Measurements from ENCODE around the gene ISG20L2.
"Not testable (repeated sequence)": the region's sequence is repeated elsewhere in the genome, so short reads cannot be mapped to it uniquely, and the experiment has no call there.

Gene ISG20L2, protein sequence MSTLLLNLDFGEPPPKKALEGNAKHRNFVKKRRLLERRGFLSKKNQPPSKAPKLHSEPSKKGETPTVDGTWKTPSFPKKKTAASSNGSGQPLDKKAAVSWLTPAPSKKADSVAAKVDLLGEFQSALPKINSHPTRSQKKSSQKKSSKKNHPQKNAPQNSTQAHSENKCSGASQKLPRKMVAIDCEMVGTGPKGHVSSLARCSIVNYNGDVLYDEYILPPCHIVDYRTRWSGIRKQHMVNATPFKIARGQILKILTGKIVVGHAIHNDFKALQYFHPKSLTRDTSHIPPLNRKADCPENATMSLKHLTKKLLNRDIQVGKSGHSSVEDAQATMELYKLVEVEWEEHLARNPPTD

DNA sequence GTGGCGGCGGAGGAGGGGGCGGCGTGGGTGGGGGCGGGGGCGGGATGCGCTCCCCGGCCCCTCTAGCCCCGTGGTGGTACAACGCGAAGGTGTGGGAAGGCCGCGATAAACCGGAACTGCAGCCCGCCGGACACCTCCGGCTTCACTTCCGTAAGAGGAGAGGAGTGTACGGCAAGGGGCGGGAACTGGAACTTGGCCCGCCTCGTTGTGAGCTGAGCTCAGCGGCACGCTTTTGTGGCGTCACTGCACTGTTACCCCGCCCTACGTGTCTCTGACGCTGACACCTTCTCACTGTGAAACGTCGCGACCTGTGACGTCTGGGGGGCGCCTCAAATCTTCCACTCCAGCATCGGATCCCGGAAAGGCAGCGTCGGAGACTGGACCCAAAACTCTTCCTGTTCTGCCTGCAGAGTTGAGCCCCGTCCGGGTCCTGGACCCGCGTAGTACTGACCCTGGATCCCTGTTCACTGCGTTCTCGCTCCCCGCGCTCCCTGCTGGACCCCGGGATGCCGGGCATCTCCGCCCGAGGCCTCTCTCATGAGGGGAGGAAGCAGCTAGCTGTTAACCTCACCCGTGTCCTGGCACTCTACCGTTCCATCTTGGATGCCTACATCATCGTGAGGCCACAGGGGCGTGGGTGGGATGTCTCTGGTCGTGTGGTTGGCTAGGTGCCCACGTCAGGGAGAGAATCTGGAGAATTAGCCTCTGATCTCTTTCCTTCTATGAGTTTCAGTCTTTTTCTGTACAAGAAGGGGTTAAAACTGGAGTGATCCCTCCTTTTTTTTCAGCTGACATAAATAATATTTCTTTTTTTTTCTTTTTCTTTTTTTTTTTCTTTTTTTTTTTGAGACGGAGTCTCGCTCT, at the start of gene ISG20L2:
TSS of gene ISG20L2 (minus strand) at position 168 of the 864 bp plus-strand sequence. CDS start 1,114 bp downstream, outside the sequence.
- peak; percentile 99 for DNase-seq

DNA sequence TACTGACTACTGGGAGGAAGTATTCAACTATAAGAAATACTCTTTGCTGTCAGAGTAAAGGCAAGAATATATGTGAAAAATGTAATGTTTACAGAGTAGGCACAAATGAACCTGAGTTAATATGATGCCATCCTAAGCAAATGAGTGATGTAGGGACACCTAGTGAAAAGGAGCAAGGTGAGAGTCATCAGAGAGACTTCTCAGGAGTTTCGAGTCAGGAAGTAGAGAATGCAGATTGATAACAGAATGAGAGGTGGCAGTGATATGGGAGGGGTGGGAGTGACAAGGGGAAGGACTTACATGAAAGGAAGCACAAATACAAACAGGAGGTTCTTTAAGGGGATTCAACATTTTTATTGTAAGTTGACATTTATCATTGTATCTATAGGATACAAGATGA, 49.0 kb upstream of the ISG20L2 start:
- DNase-seq = no peak

DNA sequence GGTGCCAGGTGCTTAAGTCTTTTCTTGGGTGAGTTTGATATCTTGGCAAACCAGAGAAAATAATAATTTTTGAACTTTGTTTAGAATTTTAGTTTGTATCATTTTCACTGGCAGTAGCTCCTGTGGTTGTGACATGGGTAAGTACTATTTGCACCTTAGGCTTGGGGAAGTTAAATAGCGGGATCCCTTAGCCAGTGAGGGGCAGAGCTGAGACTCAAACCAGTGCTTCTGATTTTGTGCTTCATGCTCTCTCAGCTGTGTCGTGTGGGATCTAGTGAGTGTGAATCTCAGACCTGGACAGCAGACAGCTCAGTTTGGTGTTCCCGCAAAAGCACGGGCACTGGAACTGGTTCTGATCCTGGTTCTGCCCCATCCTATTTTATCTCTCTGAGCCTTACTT, 48.4 kb upstream of the ISG20L2 start:
- no peak for DNase-seq

DNA sequence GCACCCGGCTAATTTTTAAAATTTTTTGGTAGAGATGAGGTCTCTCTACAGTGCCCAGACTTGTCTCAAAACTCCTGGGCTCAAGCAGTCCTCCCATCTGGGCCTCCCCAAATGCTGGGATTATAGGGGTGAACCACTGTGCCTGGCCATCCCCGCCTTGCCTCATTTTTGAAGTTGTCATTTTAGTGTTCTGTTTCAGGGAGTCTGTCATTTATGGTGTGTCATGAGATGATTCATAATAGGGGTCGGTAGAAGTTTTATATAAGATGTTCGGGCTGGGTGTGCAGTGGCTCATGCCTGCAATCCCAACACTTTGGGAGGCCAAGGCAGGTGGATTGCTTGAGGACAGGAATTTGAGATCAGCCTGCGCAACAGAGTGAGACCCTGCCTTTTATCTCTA, 47.2 kb upstream of the ISG20L2 start:
- DNase-seq = no peak

DNA sequence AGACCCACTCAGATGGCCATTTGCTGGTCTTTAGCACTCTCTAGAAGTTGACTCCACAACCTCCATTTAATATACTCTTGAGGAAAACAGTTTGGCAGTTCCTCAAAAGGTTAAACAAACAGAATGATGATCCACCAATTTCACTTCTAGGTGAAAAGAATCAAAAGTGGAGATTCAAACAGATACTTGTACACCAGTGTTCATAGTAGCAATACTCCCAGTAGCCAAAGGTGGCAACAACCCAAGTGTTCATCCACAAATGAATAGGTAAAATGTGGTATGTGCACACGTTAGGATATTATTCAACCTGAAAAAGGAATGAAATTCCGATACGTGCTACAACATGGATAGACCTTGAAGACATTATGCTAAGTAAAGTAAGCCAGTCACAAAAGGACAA, 45.0 kb upstream of the ISG20L2 start:
- DNase-seq = peak; percentile 28

DNA sequence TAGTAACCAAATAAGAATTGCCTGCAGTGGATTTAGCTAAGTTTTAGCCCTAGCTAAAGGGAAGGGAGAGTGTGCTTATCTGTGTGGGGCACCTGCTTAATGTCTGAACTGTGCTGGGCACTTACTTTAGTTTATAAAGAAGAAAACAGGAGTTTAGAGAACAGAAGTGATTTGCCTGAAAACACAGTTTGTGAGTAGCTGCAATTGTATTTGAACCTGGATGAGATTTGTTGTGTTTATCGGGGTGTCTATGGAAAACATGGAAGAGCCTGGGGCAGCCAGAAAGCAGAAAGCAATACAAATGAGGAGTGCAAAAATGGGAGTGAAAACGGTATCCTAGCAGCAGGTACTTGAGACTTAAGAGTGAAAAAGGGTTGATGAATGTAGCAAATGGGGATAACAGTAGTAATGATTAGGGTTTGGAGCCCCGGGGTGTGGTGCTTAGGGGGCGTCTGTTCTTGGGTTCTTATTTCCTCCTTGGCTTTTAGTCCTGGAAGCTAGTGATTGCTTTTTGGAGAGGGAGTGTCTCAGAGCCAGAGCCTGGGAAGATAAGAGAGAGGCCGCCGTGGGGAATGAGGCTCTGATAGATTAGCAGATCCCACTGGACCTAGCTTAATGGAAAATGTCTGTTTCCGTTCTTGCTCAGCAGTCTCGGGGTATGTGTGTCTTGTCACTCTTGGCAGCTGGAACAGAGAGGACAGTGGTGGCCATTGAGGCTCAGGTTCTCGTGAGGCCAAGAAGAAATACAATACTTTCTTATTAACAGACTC, 44.3 kb upstream of the ISG20L2 start:
- no peak for DNase-seq

DNA sequence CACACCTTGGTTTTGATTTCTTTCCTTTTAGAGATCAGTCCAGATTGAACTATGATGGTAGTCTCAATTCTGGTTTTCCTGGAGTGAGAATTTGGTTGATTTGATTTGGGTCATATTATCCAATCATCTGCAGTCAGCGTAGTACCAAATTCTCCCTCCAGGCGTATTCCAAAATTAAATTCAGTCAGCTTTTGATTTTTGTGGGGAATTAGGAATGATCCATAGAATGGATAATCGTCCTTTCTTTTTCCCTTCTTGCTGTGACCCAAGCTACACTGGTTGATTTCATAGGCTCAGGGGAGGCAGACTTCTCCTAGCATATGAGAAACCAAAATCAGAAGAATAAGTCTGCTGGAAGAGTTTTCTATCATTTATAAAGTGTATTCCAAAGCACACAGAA, 43.7 kb upstream of the ISG20L2 start:
- no peak for DNase-seq

DNA sequence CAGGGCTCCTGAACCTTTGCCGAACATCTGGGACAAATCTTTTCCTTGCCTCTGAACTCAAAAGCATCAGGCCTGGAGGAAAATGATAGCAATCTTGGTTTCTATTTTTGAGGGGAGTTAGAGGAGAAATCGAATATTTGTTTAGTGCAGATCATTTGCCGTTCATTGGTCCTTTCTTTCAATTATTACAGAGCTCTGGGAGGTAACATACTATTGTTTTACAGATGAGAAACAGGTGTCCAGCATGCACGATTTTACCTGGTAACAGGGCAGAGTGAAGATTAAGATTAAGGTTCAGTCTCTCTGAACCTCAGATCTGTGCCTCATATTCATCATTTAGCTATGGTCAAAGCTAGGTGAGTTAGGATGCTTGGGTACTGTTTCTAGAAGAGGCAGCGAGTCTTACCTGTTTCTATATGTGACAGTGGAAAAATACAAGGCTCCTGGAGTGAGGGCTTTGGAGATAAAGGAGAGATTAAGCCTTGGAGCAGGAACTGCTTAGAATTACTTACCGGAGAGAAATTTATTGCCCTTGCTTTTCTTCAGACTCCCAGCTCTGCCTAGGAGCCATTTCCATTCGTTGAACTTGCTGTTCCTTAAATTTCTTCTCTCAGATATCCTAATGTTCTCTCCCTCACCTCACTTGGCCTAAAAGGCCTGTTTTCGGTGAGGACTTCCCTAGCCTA, 40.2 kb upstream of the ISG20L2 start:
- peak; percentile 59 for DNase-seq

DNA sequence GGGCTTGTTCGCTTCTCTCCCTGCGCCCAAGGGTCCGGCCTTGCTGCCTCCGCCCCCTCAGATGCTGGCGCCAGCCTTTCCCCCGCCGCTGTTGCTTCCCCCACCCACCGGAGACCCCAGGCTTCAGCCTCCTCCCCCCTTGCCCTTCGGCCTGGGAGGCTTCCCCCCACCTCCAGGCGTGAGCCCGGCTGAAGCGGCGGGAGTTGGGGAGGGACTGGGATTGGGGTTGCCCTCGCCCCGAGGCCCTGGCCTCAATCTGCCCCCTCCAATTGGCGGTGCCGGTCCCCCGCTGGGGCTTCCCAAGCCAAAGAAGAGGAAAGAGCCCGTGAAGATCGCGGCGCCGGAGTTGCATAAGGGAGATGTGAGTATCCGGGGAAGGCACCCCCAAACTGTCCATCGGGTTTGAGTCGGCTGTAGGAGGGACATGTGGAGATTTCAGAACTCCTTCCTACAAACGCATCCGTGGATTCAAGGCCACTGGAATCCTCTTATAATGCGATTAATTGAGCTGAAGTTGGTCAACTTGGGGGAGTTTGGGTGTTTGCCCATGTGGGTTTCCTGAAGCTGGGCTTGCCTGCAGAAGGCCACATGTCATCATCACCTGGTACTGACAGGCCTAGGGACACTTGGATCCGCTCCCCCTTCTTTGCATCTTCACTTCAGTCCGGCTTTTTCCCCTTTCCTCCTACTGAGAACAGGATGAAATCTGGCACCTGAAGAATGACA, 39.5 kb upstream of the ISG20L2 start:
- peak; percentile 73 for DNase-seq

DNA sequence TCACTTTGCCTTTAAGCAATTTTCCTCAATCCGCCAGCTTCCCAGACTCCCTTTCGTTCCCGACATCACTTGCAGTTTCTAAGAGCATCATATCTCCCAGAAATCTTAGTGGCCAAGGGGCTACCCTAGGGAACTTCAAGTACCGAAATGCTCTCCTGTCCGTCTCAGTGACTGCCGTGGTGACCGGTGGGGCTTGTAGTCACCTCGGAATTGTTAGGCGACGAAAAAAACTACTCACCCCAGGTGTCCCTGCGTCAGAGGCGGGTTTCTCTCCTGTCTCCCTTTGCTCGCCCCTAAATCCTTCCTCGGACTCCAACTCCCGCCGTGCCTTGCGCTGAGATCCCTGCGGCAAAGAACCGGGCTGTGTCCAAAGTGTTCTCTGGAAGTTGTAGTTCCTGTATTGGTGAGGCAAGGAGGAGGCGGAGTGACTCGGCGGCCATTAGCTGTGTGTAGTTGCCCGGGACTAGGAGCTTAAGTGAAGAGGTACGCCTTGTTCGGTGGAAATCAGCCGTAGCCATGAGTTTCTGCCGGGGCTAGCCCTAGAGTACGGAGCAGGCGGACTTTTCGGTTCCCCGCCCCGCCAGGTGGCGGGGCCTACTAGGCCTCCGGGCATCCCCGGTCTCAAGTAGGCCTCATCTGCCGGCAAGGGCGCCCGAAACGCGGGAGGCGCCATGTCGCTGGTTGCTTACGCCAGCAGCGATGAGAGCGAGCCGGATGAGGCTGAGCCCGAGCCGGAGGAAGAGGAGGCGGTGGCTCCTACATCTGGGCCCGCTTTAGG, 38.7 kb upstream of the ISG20L2 start, which contains the start of gene PRCC:
TSS of gene PRCC (plus strand) at position 435 of the 778 bp plus-strand sequence. CDS start at position 672, 237 bp downstream.
- DNase-seq = peak; percentile 100

DNA sequence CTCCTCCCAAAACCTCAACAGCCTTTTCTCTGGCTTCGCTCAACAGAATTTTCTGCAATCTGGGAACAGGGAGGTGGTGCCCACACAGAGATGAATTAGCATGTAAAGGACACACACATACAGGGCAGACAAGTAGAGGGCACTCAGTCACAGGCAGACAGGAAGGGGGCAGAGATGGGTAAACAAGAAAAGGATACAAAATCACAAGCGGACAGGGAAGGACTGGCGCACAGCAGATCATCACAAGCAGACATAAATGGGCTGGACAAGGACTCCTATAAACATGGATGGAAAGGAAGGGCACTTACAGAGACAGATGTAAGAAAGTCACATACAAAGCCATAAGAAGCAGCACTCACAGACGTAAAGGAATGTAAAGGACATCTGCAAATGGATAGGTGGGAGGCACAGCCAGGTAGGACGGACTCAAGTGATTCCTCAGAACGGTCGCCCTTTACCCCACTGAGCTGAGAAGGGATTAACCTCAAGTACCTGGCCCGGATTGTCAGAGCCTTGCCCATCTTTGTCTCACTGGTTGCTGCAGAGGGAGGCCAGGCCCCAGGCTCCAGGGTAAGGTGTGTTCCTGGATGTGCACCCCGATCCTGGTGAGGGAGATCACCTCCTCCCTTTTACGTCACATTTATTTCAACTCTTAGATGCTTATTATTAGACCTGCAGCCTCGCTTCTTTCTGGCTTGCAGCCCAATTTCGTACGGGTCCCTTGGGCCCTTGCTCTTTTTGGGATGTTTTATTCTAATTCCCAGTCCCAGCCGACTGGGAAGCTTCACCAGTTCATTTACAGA, 37.9 kb upstream of the ISG20L2 start:
- peak; percentile 75 for DNase-seq

DNA sequence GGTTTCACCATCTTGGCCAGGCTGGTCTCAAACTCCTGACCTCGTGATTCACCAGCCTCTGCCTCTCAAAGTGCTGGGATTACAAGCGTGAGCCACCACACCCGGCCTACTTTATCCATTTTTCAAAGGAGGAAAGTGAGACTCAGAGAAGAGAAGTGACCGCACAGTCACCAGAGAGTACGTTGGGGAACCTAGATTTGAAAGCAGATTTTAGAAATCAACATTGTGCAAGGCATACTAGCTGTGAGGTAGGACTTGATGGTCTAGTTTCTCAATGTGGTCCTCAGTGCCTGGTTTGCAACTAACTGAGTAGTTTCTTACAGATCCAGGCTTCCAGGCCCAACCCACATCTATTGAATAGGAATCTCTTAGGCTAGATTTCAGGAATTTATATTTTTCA, 37.1 kb upstream of the ISG20L2 start:
- DNase-seq = no peak

DNA sequence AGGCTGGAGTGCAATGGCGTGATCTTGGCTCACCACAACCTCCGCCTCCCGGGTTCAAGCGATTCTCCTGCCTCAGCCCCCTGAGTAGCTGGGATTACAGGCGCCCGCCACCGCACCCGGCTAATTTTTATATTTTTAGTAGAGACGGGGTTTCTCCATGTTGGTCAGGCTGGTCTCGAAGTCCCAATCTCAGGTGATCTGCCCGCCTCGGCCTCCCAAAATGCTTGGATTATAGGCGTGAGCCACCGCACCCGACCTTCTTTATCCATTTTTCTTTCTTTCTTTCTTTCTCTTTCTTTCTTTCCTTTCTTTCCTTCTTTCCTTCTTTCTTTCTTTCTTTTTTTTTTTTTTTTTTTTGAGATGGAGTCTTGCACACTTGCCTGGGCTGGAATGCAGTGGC, 36.6 kb upstream of the ISG20L2 start:
- DNase-seq = not testable (repeated sequence)

DNA sequence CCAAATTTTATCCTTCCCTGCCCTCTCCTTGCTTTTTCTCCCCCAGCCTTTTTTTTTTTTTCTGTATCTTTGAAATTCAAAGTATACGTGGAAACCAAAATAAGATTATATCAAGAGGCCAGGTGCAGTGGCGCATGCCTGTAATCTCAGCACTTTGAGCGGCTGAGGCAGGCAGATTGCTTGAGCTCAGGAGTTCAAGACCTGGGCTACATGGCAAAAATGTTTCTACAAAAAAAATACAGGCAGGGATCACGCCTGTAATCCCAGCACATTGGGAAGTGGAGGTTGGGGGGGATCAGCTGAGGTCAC, 32.2 kb upstream of the ISG20L2 start:
- peak; percentile 85 for DNase-seq

DNA sequence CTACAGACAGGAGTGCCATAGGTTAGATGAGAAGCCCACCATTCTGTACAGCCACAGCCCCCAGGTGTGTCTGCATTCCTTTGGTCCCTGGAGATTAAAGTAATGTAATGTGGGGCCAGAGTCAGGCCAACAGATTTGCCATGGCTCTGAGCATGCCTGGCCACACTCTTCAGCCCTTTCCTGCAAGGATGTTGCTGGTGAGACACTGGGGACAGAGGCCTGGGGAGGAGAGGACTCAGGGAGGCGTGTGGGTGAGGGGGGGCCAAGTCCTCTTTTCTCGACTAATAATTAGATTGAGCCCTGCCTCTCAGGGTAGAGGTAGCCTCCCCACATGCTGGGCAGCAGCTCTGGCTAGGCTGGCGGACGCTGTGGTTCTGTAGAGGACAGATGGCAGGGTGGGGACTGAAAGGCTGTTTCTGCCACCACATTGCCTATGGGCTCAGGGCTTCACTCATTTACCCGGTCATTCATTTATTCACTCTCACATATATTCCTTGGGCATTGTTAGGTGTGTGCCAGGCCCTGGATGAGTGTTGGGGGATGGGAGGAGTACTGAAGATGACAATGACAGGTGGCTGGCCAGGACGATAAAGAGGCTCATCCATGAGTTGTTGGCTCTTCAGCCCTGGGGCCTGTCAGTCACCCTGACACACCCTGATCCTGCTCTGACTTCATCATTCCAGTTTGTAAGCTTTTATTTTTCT, 31.7 kb upstream of the ISG20L2 start:
- DNase-seq = peak; percentile 96

DNA sequence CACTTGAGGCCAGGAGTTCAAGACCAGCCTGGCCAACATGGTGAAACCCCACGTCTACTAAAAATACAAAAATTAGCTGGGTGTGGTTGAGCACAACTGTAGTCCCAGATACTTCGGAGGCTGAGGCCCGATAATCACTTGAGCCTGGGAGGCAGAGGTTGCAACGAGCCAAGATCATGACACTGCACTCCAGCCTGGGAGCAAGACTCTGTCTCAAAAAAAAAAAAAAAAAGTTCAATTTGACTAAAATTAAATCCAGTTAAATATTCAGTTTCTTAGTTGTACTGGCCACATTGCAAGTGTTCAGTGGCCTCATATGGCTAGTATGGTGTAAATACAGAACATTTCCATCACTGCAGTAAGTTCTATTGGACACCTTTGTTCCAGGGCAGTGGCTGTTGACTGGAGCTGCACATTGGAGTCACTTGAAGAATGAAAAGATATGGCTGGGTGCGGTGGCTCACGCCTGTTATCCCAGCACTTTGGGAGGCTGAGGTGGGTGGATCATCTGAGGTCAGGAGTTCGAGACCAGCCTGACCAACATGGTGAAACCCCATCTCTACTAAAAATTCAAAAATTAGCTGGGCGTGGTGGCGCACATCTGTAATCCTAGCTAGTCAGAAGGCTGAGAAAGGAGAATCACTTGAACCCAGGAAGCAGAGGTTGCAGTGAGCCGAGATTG, 29.1 kb upstream of the ISG20L2 start:
- DNase-seq = not testable (repeated sequence)

DNA sequence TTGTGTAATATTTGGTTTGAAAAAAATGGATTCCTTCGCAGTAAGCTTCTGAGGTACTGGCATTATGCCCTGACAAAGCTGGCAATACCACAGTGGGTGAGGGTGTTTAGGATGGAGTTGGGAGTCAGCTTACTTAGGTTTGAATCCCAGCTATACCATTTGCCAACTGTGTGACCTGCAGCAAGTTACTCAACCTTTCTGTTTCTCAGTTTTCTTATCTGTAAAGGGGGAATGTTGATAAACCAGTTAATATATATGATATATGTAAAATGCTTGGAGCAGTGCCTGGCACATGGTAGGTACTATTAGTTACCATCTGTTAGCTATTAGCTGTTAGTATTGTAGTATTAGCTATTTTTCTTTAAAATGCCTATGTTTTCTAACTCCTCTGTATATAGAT, 27.8 kb upstream of the ISG20L2 start:
- no peak for DNase-seq

DNA sequence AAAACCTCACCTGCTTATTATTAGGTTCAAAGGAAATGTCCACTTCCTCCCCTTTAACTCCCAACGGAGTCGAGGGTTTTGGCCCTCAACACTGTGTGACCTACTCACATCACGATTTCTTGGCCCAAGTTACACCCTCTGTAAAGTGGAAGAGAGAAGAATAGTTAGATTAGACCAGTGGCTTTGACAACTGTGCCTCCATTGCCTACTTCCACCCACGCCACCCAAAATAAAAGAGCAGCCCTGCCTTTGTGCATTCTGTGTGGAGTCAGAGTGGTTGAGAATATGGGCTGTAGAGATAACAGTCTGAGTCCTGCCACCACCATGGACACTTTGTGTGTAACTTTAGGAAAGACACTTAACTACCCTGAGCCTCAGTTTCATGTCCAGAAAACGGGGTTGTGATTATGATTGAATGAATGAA, 27.0 kb upstream of the ISG20L2 start:
- DNase-seq = no peak

DNA sequence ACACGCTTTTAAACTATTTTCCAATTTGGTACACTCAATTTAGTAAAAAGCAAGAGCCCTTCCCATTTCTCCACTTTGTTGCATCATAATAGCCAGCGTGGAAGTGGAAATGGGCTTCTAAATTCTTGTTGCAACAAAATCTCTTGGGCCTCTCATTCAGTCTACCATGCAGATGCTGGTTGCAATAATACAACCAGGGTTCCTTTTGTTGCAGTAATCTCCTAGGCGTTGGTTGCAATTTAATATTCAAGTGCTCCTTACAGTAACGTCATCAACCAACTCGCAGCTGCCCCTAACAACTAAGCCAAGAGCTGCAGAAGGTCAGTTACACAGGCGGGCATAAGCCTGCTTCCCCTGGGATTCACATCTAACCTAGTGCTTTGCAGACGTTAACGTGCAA, 25.7 kb upstream of the ISG20L2 start:
- DNase-seq = peak; percentile 96
